HG03103 (cell line): Measurements from ENCODE around the gene DCTN2.
"Not testable (repeated sequence)": the region's sequence is repeated elsewhere in the genome, so short reads cannot be mapped to it uniquely, and the experiment has no call there.

Experiments used
- ATAC-seq: cut with Tn5 transposase; IDR thresholded peaks from one replicate; pipeline ENCODE4 v1.9.1; 2021; ENCODE audit warnings: low read depth; ENCODE audit not compliant: unreplicated experiment

The DCTN2 gene

GRCh38 chr12:57517718-57518117, 29.3 kb downstream of the DCTN2 start:
- ATAC-seq: not testable (repeated sequence)

GRCh38 chr12:57517187-57517586, 29.8 kb downstream of the DCTN2 start:
- no peak for ATAC-seq

GRCh38 chr12:57516617-57517153, 30.3 kb downstream of the DCTN2 start:
- no peak for ATAC-seq

GRCh38 chr12:57515934-57516541, 31.0 kb downstream of the DCTN2 start:
- ATAC-seq: no peak

GRCh38 chr12:57515408-57515933, 31.5 kb downstream of the DCTN2 start:
- ATAC-seq: no peak

- no peak for ATAC-seq
These were observed 32.1 kb downstream of the DCTN2 start for GRCh38 chr12:57514720-57515407.

GRCh38 chr12:57514246-57514645, 32.7 kb downstream of the DCTN2 start:
- not testable (repeated sequence) for ATAC-seq

- ATAC-seq: not testable (repeated sequence)
These were observed 33.3 kb downstream of the DCTN2 start for GRCh38 chr12:57513677-57514076.

GRCh38 chr12:57513266-57513665, 33.7 kb downstream of the DCTN2 start:
- ATAC-seq: no peak

- no peak for ATAC-seq
These were observed 34.3 kb downstream of the DCTN2 start for GRCh38 chr12:57512665-57513064.

GRCh38 chr12:57511588-57512325, 35.2 kb downstream of the DCTN2 start:
- no peak for ATAC-seq

GRCh38 chr12:57511161-57511560, 35.8 kb downstream of the DCTN2 start:
- no peak for ATAC-seq

- ATAC-seq: not testable (repeated sequence)
These were observed 39.2 kb downstream of the DCTN2 start for GRCh38 chr12:57507796-57508195.

GRCh38 chr12:57506541-57506940, 40.5 kb downstream of the DCTN2 start:
- ATAC-seq: not testable (repeated sequence)

- ATAC-seq: not testable (repeated sequence)
These were observed 44.6 kb downstream of the DCTN2 start for GRCh38 chr12:57502311-57502969.

- no peak for ATAC-seq
These were observed 46.8 kb downstream of the DCTN2 start for GRCh38 chr12:57500213-57500612.

GRCh38 chr12:57498571-57498970, 48.4 kb downstream of the DCTN2 start:
- no peak for ATAC-seq

- ATAC-seq: no peak
These were observed 48.9 kb downstream of the DCTN2 start for GRCh38 chr12:57498132-57498502.

GRCh38 chr12:57497223-57498131, 49.5 kb downstream of the DCTN2 start:
- ATAC-seq: no peak

- no peak for ATAC-seq
These were observed 50.2 kb downstream of the DCTN2 start for GRCh38 chr12:57496822-57497221.
